Smooth muscle cell (in vitro differentiated cells): ENCODE measurements around the gene MRPL36. TPM values are rescaled to one million over a fixed set of nuclear protein-coding genes. Genes with fewer than 3 reads are reported as not detected.

Experiments used
- DNase-seq: peaks from one replicate; lab custom pipeline; 2025; ENCODE audit not compliant: unreplicated experiment; lab: John Stamatoyannopoulos, UW
- H2AFZ ChIP-seq: fragments of 200-600 bp; sonication (generic); 2 replicates; pipeline ENCODE4 v1.6.0; 2016; ENCODE audit warnings: antibody characterized with exemption, low read depth, mild to moderate bottlenecking
- H3F3A ChIP-seq: fragments of 200-600 bp; sonication (generic); 2 replicates; pipeline ENCODE4 v1.6.0; 2017; ENCODE audit warnings: antibody characterized with exemption, low read depth
- H3K27ac ChIP-seq: fragments of 200-600 bp; sonication (generic); 2 replicates; pipeline ENCODE4 v1.5.1; 2016; ENCODE audit warnings: low read depth, mild to moderate bottlenecking
- H3K27me3 ChIP-seq: fragments of 200-600 bp; sonication (generic); 2 replicates; pipeline ENCODE4 v1.6.1; 2016; ENCODE audit warnings: low read depth, mild to moderate bottlenecking
- H3K36me3 ChIP-seq: fragments of 200-600 bp; sonication (generic); 2 replicates; pipeline ENCODE4 v1.5.1; 2016; ENCODE audit warnings: low read depth
- H3K4me1 ChIP-seq: fragments of 200-600 bp; sonication (generic); 2 replicates; pipeline ENCODE4 v1.5.1; 2016; ENCODE audit warnings: low read depth
- H3K4me2 ChIP-seq: fragments of 200-600 bp; sonication (generic); 2 replicates; pipeline ENCODE4 v1.6.0; 2016; ENCODE audit warnings: mild to moderate bottlenecking
- H3K4me3 ChIP-seq: fragments of 200-600 bp; sonication (generic); 2 replicates; pipeline ENCODE4 v1.5.1; 2016; ENCODE audit warnings: mild to moderate bottlenecking
- H3K79me2 ChIP-seq: fragments of 200-600 bp; sonication (generic); 2 replicates; pipeline ENCODE4 v1.6.0; 2016; ENCODE audit warnings: low read depth, mild to moderate bottlenecking
- H3K9ac ChIP-seq: fragments of 200-600 bp; sonication (generic); 2 replicates; pipeline ENCODE4 v1.6.0; 2016; ENCODE audit warnings: low read depth
- H3K9me3 ChIP-seq: fragments of 200-600 bp; sonication (generic); replicated peaks from 2 replicates; pipeline ENCODE4 v1.5.1; 2016; ENCODE audit warnings: low read depth
- H4K20me1 ChIP-seq: fragments of 200-600 bp; sonication (generic); 2 replicates; pipeline ENCODE4 v1.6.0; 2016; ENCODE audit warnings: low read depth
- WGBS: methylation state at CpG from one replicate; pipeline ENCODE4 v1.1.7; 2016; ENCODE audit warnings: low lambda C conversion rate; 5-methylcytosine and 5-hydroxymethylcytosine counted together
- polyA plus RNA-seq: library from polyadenylated mRNA; unstranded; fragments of >200 nt; fragmentation: Nextera tagmentation; extraction: Ambion mirVana; gene quantifications from 2 replicates; pipeline ENCODE4 v1.2.1, GENCODE V29; 2016
- total RNA-seq: library from RNA; depleted of rRNA; stranded (reverse); fragments of >200 nt; gene quantifications from 2 replicates; pipeline ENCODE4 v1.2.3, GENCODE V29; 2014
- TF ChIP-seq, protein P1 (sequence below): fragments of 200-600 bp; sonication (generic); IDR thresholded peaks from 2 replicates; pipeline ENCODE4 v1.5.1; 2017; ENCODE audit warnings: borderline replicate concordance, mild to moderate bottlenecking, antibody characterized with exemption; ENCODE audit not compliant: insufficient read depth, poor library complexity, severe bottlenecking

MRPL36 gene
- total and polyA plus RNA-seq, 2 experiments from 2014 or later = 42.9 to 110 TPM

DNA sequence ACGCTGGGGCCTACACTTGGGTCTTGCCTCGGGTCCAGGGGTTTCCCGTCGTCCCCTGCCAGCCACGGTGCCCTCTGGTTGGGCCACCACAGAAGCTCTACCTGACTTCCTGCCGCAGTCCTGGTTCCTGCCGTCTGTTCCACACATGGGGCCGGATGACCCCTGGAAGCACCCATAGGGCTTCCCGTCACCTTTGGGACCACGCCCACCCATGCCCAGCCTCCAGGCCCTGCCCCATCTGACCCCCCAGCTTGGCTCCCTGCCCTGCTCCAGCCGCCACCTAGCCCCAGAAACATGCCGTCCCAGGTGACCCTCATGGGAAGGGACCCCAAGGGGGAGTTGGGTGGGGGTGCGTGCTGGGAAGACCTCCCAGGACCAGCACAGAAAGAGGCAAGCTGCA is 13.7 kb downstream of the MRPL36 start:
- no peaks in the 10 kb centered on the region for H3K79me2 ChIP-seq
- no peak overlapping the region for H2AFZ ChIP-seq
- no peaks in the 10 kb centered on the region for H3K9me3 ChIP-seq
- no peak overlapping the region for H3K4me3 ChIP-seq
- H3K4me2 ChIP-seq = no peak overlapping the region
- no peak overlapping the region for H3K9ac ChIP-seq
- H3K27ac ChIP-seq = no peak overlapping the region
- H3K27me3 ChIP-seq = no peaks in the 10 kb centered on the region
- no peak for DNase-seq
- peaks cover 12% of the 10 kb centered on the region for H3K4me1 ChIP-seq
- TF ChIP-seq, protein P1, sequence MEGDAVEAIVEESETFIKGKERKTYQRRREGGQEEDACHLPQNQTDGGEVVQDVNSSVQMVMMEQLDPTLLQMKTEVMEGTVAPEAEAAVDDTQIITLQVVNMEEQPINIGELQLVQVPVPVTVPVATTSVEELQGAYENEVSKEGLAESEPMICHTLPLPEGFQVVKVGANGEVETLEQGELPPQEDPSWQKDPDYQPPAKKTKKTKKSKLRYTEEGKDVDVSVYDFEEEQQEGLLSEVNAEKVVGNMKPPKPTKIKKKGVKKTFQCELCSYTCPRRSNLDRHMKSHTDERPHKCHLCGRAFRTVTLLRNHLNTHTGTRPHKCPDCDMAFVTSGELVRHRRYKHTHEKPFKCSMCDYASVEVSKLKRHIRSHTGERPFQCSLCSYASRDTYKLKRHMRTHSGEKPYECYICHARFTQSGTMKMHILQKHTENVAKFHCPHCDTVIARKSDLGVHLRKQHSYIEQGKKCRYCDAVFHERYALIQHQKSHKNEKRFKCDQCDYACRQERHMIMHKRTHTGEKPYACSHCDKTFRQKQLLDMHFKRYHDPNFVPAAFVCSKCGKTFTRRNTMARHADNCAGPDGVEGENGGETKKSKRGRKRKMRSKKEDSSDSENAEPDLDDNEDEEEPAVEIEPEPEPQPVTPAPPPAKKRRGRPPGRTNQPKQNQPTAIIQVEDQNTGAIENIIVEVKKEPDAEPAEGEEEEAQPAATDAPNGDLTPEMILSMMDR = no peak
- H4K20me1 ChIP-seq = no peaks in the 10 kb centered on the region
- no peaks in the 10 kb centered on the region for H3F3A ChIP-seq
- WGBS = 96% methylated on average over 13 of the region's 13 CpGs
- no peaks in the 10 kb centered on the region for H3K36me3 ChIP-seq

DNA sequence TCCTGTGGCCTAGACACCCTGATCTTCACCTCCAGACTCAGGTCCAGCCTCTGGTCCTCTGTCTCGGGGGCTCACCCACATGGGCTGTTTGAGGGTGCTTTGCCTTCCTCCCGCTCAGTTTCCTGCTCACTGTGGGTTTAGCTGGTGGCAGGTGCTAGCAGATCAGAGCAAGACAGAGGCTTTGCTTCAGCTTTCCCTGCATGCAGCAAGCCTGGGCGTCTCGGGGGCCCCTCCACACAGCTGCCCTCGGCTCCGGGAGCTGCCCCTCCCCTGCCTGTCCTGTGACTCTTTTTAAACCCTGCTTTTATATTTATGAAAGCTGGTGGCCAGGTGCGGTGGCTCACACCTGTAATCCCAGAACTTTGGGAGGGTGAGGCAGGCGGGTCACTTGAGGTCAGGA is 14.6 kb downstream of the MRPL36 start:
- Histone ChIP-seq H4K20me1 (no peaks in the 10 kb centered on the region), H3K27me3 (no peaks in the 10 kb centered on the region), H3K9me3 (no peaks in the 10 kb centered on the region), H3K36me3 (no peaks in the 10 kb centered on the region), H3K9ac (no peak overlapping the region), H3K4me1 (peaks cover 3% of the 10 kb centered on the region), H3K4me3 (no peak overlapping the region), H2AFZ (no peak overlapping the region), H3F3A (no peaks in the 10 kb centered on the region), H3K4me2 (no peak overlapping the region), H3K27ac (no peak overlapping the region), H3K79me2 (no peaks in the 10 kb centered on the region)
- 88% methylated on average over 8 of the region's 8 CpGs for WGBS
- DNase-seq = no peak
- TF ChIP-seq, protein P1 = no peak

DNA sequence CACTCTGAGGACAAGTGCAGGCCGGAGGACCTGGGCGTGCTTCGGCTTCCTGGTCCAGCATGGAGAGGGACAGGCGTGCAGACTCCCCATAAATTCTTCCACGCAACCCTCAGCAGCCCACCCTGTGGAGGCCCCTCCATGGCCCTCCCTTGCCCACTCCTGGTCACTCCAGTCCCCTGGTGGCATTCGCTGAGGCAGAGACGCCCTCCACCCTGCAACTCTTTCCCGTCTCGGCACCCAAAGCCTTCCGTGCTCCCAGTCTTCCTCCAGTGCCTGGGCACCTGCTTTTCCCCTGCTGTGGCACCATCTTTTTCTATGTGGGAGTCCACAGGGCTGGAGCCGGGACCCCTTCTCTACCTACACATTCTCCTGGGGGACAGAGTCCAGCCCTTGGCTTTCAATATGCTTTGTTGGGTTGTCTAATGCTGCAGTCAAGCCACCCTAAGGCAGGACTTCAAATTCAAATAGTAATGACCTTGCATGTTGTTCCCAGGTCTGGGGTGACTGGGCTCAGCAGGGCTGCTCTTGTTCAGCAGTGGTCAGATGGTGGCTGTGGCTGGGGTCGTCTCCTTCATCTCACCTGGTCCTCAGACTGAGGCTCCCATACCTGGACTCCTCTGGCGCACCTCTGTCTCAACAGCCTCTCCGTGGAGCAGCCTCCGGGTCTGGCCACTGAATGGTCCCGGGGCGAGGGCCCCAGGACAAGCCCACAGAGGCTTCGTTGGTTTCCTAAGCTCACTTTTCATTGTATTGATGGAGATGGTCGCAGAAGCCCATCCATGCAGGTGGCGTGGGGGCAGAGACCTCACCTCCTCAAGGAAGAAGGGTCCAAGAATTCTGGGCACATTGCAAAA is 15.2 kb downstream of the MRPL36 start:
- Histone ChIP-seq H3K27ac (no peak overlapping the region), H3K27me3 (no peaks in the 10 kb centered on the region), H3K9ac (no peak overlapping the region), H3K79me2 (no peaks in the 10 kb centered on the region), H3F3A (no peaks in the 10 kb centered on the region), H3K9me3 (no peaks in the 10 kb centered on the region), H3K4me3 (no peak overlapping the region), H3K4me2 (no peak overlapping the region), H3K36me3 (no peaks in the 10 kb centered on the region), H3K4me1 (no peaks in the 10 kb centered on the region), H4K20me1 (no peaks in the 10 kb centered on the region), H2AFZ (no peak overlapping the region)
- DNase-seq = no peak
- WGBS = 85% methylated on average over 20 of the region's 20 CpGs
- TF ChIP-seq, protein P1 = no peak

DNA sequence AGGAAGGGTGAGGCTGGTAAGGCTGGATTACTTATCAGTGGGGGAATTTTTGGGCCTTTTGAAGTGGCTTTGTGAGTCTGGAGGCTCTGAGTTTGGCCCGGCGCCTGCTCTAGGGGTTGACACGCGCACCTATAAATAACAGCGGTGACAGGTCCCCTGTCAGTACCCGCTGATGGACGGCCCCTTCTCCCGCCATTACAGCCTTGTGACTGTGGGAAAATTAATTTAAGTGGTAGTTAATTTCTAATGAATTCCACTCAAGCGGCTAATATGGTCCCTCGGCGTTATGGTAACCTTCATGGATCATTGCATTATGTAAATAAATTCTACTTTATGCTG is 16.5 kb downstream of the MRPL36 start:
- TF ChIP-seq, protein P1 = no peak

More for the DNA sequence above, 16.5 kb downstream of the MRPL36 start:
- Histone ChIP-seq H3K36me3 (no peaks in the 10 kb centered on the region), H3K27ac (no peak overlapping the region), H3K79me2 (no peaks in the 10 kb centered on the region), H3F3A (no peaks in the 10 kb centered on the region), H4K20me1 (no peaks in the 10 kb centered on the region), H3K4me3 (no peak overlapping the region), H3K27me3 (no peaks in the 10 kb centered on the region), H3K4me1 (no peaks in the 10 kb centered on the region), H2AFZ (no peak overlapping the region), H3K9me3 (no peaks in the 10 kb centered on the region), H3K4me2 (no peak overlapping the region), H3K9ac (no peak overlapping the region)
- no peak for DNase-seq
- WGBS = 69% methylated on average over 11 of the region's 11 CpGs
